Measurements from ENCODE around the gene FAM43B. TPM values are rescaled to one million over a fixed set of nuclear protein-coding genes. Genes with fewer than 3 reads are reported as not detected.

FAM43B gene
- total and polyA plus RNA-seq, 9 donors, result 0.04 to 1.1 (median 0.41) TPM; not detected in 3

- WGBS, 3 donors, result 76 to 88% (median 83%) methylated on average over 3 of the region's 3 CpGs
- intact Hi-C loops (cut with DNase I), result no loop called here
- H3K27me3 ChIP-seq, result no peaks in the 10 kb centered on the region
- TF ChIP-seq CTCF (IDR thresholded peaks at IDR 0.05) (no peak), POLR2A (IDR thresholded peaks at IDR 0.05) (no peak), EP300 (IDR thresholded peaks at IDR 0.05) (no peak)
- H3K27ac ChIP-seq, result no peak overlapping the region
- no peaks in the 10 kb centered on the region for H3K36me3 ChIP-seq
- no peak overlapping the region for H3K4me3 ChIP-seq
- H3K4me1 ChIP-seq (ENCODE audit: insufficient read depth), result no peaks in the 10 kb centered on the region
- H3K9me3 ChIP-seq, result no peaks in the 10 kb centered on the region
- DNase-seq, result no peak
These were observed 25.7 kb downstream of the FAM43B start for GRCh38 chr1:20578062-20578461.

GRCh38 chr1:20578721-20579395, 26.5 kb downstream of the FAM43B start:
- no peak overlapping the region for H3K4me3 ChIP-seq
- no peaks in the 10 kb centered on the region for H3K27me3 ChIP-seq
- DNase-seq, result no peak
- H3K36me3 ChIP-seq, result no peaks in the 10 kb centered on the region
- no peak for TF ChIP-seq EP300 (IDR thresholded peaks at IDR 0.05)
- no peak for TF ChIP-seq POLR2A (IDR thresholded peaks at IDR 0.05)
- no peak for TF ChIP-seq CTCF (IDR thresholded peaks at IDR 0.05)
- WGBS, 3 donors, result 76 to 78% (median 78%) methylated on average over 13 of the region's 13 CpGs
- no peak overlapping the region for H3K27ac ChIP-seq
- H3K9me3 ChIP-seq, result no peaks in the 10 kb centered on the region
- H3K4me1 ChIP-seq (ENCODE audit: insufficient read depth), result no peaks in the 10 kb centered on the region
- intact Hi-C loops (cut with DNase I), result no loop called here

- Histone ChIP-seq H3K4me3 (no peak overlapping the region), H3K4me1 (ENCODE audit: insufficient read depth) (peaks cover 2% of the 10 kb centered on the region), H3K36me3 (no peaks in the 10 kb centered on the region), H3K27ac (no peak overlapping the region), H3K9me3 (no peaks in the 10 kb centered on the region), H3K27me3 (no peaks in the 10 kb centered on the region)
- no peak for DNase-seq
- TF ChIP-seq POLR2A (IDR thresholded peaks at IDR 0.05) (no peak), EP300 (IDR thresholded peaks at IDR 0.05) (no peak), CTCF (IDR thresholded peaks at IDR 0.05) (no peak)
- WGBS, 3 donors, result 71 to 82% (median 73%) methylated on average over 2 of the region's 2 CpGs
- intact Hi-C loops (cut with DNase I), result no loop called here
These were observed 32.5 kb downstream of the FAM43B start for GRCh38 chr1:20584890-20585289.

- Histone ChIP-seq H3K4me1 (ENCODE audit: insufficient read depth) (peaks cover 2% of the 10 kb centered on the region), H3K9me3 (no peaks in the 10 kb centered on the region), H3K36me3 (no peaks in the 10 kb centered on the region), H3K27me3 (no peaks in the 10 kb centered on the region), H3K4me3 (no peak overlapping the region), H3K27ac (no peak overlapping the region)
- WGBS, 3 donors, result 66 to 78% (median 71%) methylated on average over 9 to 10 of the region's 10 CpGs
- intact Hi-C loops (cut with DNase I), result no loop called here
- no peak for TF ChIP-seq EP300 (IDR thresholded peaks at IDR 0.05)
- no peak for TF ChIP-seq CTCF (IDR thresholded peaks at IDR 0.05)
- TF ChIP-seq POLR2A (IDR thresholded peaks at IDR 0.05), result no peak
- no peak for DNase-seq
These were observed 34.7 kb downstream of the FAM43B start for GRCh38 chr1:20586953-20587660.

Data from ovary (tissue), 9 donors.